GM21529 (cell line): ENCODE measurements around the gene COPE.
"Not testable (repeated sequence)": the region's sequence is repeated elsewhere in the genome, so short reads cannot be mapped to it uniquely, and the experiment has no call there.

ENCODE experiments used
- ATAC-seq: cut with Tn5 transposase; IDR thresholded peaks from one replicate; pipeline ENCODE4 v1.9.1; 2021; ENCODE audit not compliant: unreplicated experiment

COPE gene

GRCh38 chr19:18919086-18919899 lies at the start of gene COPE, which contains the start of gene DDX49:
Gene COPE, minus strand, starts transcription at chr19:18919387. Its CDS starts 39 bp downstream, at chr19:18919348.
Gene DDX49, plus strand, starts transcription at chr19:18919715. Its CDS starts 27 bp downstream, at chr19:18919742.
- peak; percentile 92 for ATAC-seq

- no peak for ATAC-seq
These were observed 48.4 kb upstream of the COPE start for GRCh38 chr19:18967358-18968146.

GRCh38 chr19:18966307-18966706 lies 47.1 kb upstream of the COPE start:
- no peak for ATAC-seq

GRCh38 chr19:18964121-18964520 lies 44.9 kb upstream of the COPE start:
- ATAC-seq: no peak

- ATAC-seq: no peak
These were observed 42.8 kb upstream of the COPE start for GRCh38 chr19:18961767-18962620.

DNA sequence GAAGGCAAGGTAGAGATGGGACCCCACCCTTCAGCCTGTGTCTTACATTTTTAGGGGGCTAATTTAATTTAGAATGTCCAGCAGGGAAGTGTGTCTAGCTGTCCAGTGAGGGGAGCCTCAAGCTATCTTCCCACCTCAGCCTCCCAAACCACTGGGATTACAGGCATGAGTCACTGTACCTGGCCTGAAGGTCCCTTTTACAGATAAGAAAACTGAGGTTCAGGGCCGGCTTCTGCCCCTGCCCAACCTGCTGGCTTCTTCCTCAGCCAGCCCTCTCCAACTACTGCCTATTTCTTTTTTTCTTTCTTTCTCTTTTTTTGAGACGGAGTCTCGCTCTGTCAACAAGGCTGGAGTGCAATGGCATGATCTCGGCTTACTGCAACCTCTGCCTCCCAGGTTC lies 41.2 kb upstream of the COPE start:
- ATAC-seq: no peak

GRCh38 chr19:18955042-18955441 lies 35.9 kb upstream of the COPE start:
- ATAC-seq: no peak

DNA sequence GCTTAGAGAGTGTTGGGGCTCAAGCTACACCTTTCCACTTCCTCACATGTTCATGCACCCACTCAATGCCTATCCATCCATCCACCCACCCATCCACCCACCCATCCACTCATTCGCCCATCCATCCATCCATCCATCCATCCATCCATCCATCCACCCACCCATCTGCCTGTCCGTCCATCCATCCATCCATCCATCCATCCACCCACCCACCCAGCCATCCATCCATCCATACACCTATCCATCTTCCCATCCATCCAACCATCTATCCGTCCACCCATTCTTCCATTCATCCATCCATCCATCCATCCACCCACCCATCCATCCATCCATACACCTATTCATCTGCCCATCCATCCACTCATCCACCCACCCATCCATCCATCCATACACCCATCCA lies 34.9 kb upstream of the COPE start:
- no peak for ATAC-seq

DNA sequence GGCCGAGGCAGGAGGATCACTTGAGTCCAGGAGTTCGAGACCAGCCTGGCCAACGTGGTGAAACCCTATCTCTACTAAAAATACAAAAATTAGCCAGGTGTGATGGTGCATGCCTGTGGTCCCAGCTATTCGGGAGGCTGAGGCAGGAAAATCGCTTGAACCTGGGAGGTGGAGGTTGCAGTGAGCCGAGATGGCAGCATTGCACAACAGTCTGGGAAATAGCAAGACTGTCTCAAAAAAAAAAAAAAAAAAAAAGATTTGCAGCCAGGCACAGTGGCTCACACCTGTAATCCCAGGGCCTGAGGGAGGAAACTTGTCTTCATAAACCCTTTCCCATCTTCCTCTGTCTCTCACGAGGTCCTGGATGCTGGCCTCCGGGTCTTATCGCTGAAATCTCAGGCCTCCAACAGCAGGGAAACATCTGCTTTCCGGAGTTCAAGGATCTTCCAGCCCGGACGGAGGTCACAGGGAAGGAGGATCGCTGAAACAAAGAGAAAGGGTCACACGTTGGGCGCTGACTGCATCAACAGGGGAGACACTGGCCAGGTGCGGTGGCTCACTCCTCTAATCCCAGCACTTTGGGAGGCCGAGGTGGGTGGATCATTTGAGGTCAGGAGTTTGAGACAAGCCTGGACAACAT lies 33.3 kb upstream of the COPE start:
- not testable (repeated sequence) for ATAC-seq

DNA sequence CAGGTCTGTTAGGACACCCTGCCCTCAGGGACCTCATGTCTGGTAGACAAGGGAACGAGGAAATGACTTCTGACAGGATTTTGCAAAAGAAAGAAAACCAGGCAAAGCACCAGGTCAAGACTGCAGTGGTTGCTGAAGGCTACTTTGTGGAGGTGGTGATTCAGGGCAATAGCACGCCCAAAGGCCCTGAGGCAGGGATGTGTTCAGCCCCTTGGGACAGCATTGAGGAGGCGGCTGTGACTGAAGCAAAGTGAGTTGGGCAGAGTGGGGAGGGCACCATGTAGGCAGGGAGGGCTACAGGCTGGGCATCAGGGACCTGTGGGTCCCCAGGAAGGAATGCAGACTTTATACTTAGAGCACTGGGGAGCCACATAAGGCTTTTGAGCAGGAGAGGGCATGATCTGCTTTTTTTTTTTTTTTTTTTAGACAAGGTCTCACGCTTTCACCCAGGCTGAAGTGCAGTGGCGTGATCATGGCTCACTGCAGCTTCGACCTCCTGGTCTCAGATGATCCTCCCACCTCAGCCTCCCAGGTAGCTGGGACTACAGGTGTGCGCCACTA lies 32.6 kb upstream of the COPE start:
- no peak for ATAC-seq

DNA sequence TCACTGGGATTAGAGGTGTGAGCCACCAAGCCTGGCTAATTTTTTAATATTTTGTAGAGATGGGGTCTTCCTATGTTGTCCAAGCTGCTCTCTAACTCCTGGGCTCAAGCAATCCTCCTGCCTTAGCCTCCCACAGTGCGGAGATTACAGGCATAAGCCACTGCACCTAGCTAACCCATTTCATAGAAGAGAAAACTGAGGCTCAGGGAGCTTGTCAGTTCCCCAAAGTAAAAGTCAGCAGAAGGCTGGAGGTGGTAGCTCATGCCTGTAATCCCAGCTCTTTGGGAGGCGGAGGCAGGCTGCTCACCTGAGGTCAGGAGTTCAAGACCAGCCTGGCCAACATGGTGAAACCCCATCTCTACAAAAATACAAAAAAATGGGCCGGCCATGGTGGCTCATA lies 30.7 kb upstream of the COPE start:
- ATAC-seq: no peak

GRCh38 chr19:18948976-18949356 lies 29.8 kb upstream of the COPE start:
- no peak for ATAC-seq

DNA sequence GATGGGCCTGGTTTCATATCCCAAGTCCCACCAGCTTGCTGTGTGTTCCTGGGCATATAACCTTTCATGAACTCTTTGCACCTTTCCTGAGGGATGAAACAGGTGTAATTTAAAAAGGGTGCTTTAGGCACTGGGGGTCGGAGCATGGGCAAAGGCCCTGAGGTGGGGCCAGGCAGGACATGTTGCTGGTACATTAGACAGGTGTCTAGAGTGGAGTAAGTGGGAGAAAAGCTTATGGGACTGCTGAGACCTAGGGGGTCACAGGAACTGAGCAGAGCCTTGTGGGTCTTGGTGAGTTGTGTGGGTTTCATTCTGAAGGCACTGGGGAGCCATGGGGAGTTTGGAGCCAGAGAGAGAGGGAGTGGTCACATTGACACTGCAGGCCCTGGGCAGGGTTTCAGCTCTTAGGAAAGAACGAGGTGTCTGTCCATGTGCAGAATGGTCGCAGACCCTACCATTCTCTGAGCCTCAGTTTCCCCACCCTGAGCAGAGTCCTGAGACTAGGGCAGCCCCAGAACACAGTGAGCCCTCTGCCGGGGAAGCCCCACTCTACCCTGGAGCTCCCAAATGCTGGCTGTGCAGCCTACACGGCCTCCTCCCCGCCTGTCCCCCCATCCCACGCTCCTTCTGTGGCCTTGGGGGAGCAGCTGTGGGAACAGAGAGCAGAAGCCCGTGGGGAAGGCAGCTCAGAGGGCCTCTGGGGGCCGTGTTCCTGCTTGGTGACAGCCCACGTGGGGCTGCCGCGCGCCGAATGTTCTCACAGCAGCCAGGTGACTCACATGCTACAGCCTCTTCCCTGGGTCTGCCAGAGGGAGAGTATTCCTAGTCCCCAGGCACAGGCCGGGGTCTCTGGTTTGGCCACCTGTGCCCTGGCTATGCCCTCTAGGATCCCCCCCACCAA lies 29.1 kb upstream of the COPE start:
- no peak for ATAC-seq

DNA sequence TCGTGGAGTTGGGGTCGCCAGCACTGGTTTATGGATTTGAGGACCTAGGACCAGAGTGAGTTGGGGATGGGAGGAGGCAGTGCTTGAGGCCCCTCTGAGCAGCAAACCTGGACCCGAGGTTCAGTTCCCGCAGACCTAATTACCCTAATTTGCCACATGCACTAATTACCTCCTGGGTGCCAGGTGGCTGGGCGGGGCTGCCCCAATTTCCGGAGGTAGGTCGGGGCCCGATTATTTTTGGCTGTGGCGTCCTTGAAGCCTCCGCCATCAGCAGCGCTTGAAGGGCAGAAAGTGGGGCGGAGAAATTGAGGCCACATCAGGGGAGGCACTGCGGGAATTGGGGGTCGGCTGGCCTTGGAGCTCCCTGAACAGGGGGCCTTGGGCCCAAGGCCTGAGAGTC lies 27.7 kb upstream of the COPE start:
- no peak for ATAC-seq

GRCh38 chr19:18946335-18946734 lies 27.1 kb upstream of the COPE start:
- ATAC-seq: no peak

GRCh38 chr19:18945297-18945696 lies 26.1 kb upstream of the COPE start:
- no peak for ATAC-seq

DNA sequence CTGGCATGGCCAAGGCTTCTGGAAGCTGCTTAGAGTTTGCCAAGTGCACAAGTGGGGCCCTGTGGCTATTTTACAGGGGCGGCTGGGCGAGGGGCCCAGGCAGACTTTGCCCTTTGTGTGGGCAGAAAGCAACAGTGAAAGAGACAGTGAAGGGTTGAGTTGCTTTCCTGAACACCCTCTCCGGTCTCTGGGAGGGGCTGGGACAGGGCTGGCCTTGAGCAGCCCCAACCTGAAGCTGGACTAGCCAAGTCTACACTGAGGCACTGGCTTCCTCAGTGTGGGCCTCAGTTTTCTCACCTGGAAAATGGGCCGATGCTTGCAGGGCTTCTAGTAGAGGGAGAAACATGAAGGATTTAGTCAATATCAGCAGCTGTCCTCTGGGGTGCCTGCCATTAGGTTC lies 24.3 kb upstream of the COPE start:
- no peak for ATAC-seq

- ATAC-seq: no peak
These were observed 23.5 kb upstream of the COPE start for GRCh38 chr19:18942692-18943091.

DNA sequence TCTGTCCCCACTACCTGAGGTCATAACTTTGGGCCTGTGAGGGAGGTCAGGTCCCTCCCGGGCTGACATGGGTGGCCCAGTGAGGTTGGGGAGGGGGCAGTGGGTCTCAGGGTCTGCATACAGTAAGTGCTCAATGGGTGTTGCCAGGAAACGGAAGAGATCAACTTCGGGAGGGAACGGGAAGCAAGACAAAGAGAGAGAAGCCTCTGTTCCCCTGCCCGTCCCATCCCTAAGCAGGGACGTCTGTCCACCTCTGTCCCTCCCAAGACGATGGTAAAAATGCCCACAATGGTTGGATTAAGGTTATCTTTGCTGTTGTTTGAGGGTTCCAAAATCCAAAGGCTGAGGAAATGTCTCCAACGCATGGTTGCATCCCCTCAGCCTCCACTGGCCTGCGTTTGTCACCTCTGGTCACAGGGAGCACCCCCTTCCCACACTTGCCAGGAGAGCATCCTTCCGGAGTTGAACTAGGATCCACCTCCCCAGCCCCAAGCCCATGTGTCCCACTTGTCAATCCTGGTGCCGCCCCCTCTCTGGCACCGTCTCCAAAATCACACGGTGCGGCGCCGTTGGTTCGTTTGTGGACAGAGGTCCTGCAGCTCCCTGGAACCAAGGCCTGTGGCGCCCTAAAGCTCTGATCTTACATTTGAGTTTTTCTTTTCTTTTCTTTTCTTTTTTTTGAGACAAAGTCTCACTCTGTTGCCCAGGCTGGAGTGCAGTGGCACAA lies 22.6 kb upstream of the COPE start:
- no peak for ATAC-seq
